Prostate gland (tissue), 2 donors: ENCODE results near the gene ALG13. TPM values are rescaled to one million over a fixed set of nuclear protein-coding genes. Genes with fewer than 3 reads are reported as not detected.
"Not testable (repeated sequence)": the region's sequence is repeated elsewhere in the genome, so short reads cannot be mapped to it uniquely, and the experiment has no call there.

ENCODE experiments used
- DNase-seq: peaks from one replicate; pipeline ENCODE4 v3.0.0-alpha.2; 2019; ENCODE audit warnings: low spot score
- H3K27ac ChIP-seq, 2 donors: fragments of 200-600 bp; sonication (generic); 2 replicates each; pipeline ENCODE4 v1.5.1; 2017 to 2019
- H3K27me3 ChIP-seq: fragments of 200-600 bp; sonication (generic); replicated peaks from 2 replicates; pipeline ENCODE4 v1.5.1; 2019; ENCODE audit not compliant: insufficient read depth
- H3K36me3 ChIP-seq, 2 donors: fragments of 200-600 bp; sonication (generic); 1 replicate in 1 of 2; 2 replicates in 1 of 2; pipeline versions ENCODE4 v1.5.1 to v1.8.1; 2017 to 2019
- H3K4me1 ChIP-seq: fragments of 200-600 bp; sonication (generic); replicated peaks from 2 replicates; pipeline ENCODE4 v1.5.1; 2019
- H3K4me3 ChIP-seq, 2 donors: fragments of 200-600 bp; sonication (generic); 2 replicates each; pipeline ENCODE4 v1.5.1; 2017 to 2019
- H3K9me3 ChIP-seq: fragments of 200-600 bp; sonication (generic); 2 replicates; pipeline ENCODE4 v1.5.1; 2017
- POLR2A ChIP-seq: fragments of 450-650 bp; IDR thresholded peaks from one replicate; pipeline ENCODE4 v1.6.1; 2016; ENCODE audit warnings: antibody characterized with exemption, mild to moderate bottlenecking
- POLR2AphosphoS5 ChIP-seq: sonication (generic); formaldehyde crosslinking; IDR thresholded peaks from one replicate; pipeline ENCODE4 v1.6.1; 2017; ENCODE audit warnings: antibody characterized with exemption
- WGBS: methylation state at CpG from one replicate; pipeline ENCODE4 v1.1.5; 2018; 5-methylcytosine and 5-hydroxymethylcytosine counted together
- intact Hi-C: fragments of 100-400 bp; cut with DNase I; formaldehyde crosslinking; loops from one replicate; pipeline ENCODE4 v1.14.2; 2022
- small RNA-seq, 2 donors: library from RNA; depleted of rRNA; stranded (forward); fragments of <200 nt; gene quantifications; one replicate each; pipeline ENCODE3, GENCODE V24; 2016
- total RNA-seq, 2 donors: library from RNA; depleted of rRNA; stranded (reverse); fragments of >200 nt; gene quantifications; one replicate each; pipeline ENCODE4 v1.1.0, GENCODE V29; 2016
- TF ChIP-seq, protein P1 (sequence below), 4 experiments: fragments of 200-600 bp in 2 of 4; fragments of 450-650 bp in 2 of 4; sonication (generic) in 2 of 4; IDR thresholded peaks; 1 replicate in 3 of 4; 2 replicates in 1 of 4; pipeline ENCODE4 v1.5.1; 2016 to 2019; ENCODE audit warnings: antibody characterized with exemption in 4 of 4, mild to moderate bottlenecking in 2 of 4, moderate library complexity in 2 of 4

Gene ALG13
- total RNA-seq, 2 donors from 2014 or later: 78.6 to 131 TPM

DNA sequence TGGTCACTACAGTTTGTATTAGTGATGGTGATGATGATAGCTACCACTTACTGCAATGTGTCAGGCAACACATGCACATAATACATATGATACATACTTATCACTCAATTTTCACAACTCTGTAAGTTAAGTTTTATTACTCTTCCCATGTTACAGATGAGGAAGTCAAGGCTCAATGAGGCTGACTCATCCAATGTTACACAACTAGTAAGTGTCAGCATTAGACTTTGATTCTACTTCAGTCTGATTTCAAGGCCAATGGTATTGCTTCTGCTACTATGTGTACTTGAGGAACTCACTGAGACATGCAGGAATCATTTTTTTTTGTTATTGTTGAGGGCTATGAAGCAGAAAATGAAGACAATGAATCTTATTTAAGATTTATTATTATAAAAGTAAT, 98.6 kb downstream of the ALG13 start:
- intact Hi-C loops: no loop called here
- Histone ChIP-seq H3K27me3 (no peaks in the 10 kb centered on the region), H3K9me3 (no peaks in the 10 kb centered on the region), H3K27ac (no peak overlapping the region), H3K36me3 (no peaks in the 10 kb centered on the region), H3K4me1 (no peaks in the 10 kb centered on the region), H3K4me3 (no peak overlapping the region)
- TF ChIP-seq POLR2A: no peak
- no peak for TF ChIP-seq POLR2AphosphoS5
- TF ChIP-seq, protein P1, sequence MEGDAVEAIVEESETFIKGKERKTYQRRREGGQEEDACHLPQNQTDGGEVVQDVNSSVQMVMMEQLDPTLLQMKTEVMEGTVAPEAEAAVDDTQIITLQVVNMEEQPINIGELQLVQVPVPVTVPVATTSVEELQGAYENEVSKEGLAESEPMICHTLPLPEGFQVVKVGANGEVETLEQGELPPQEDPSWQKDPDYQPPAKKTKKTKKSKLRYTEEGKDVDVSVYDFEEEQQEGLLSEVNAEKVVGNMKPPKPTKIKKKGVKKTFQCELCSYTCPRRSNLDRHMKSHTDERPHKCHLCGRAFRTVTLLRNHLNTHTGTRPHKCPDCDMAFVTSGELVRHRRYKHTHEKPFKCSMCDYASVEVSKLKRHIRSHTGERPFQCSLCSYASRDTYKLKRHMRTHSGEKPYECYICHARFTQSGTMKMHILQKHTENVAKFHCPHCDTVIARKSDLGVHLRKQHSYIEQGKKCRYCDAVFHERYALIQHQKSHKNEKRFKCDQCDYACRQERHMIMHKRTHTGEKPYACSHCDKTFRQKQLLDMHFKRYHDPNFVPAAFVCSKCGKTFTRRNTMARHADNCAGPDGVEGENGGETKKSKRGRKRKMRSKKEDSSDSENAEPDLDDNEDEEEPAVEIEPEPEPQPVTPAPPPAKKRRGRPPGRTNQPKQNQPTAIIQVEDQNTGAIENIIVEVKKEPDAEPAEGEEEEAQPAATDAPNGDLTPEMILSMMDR (IDR thresholded peaks at IDR 0.05): no peak
- DNase-seq: no peak

DNA sequence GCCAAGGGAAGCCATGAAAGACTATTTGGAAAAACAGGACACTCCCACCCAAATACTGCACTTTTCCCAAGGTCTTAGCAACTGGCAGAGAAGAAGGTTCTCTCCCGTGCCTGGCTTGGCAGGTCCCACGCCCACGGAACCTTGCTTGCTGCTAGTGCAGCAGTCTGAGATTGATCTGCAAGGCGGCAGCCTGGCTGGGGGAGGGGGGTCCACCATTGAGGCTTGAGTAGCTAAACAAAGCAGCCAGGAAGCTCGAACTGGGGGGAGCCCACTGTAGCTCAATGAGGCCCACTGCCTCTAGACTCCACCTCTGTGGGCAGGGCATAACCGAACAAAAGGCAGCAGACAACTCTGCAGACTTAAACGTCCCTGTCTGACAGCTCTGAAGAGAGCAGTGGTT, 103.7 kb downstream of the ALG13 start:
- Histone ChIP-seq H3K27me3 (no peaks in the 10 kb centered on the region), H3K4me1 (no peaks in the 10 kb centered on the region), H3K36me3 (no peaks in the 10 kb centered on the region), H3K4me3 (no peak overlapping the region), H3K9me3 (no peaks in the 10 kb centered on the region), H3K27ac (no peak overlapping the region)
- WGBS: 94% methylated on average over 4 of the region's 7 CpGs
- no peak for TF ChIP-seq POLR2AphosphoS5
- TF ChIP-seq, protein P1 (IDR thresholded peaks at IDR 0.05): no peak
- TF ChIP-seq POLR2A: no peak
- intact Hi-C loops: no loop called here
- DNase-seq: no peak

DNA sequence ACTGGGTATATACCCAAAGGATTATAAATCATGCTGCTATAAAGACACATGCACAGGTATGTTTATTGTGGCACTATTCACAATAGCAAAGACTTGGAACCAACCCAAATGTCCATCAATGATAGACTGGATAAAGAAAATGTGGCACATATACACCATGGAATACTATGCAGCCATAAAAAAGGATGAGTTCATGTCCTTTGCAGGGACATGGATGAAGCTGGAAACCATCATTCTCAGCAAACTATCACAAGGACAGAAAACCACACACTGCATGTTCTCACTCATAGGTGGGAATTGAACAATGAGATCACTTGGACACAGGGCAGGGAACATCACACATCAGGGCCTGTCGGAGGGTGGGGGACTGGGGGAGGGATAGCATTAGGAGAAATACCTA, 109.1 kb downstream of the ALG13 start:
- H3K27ac ChIP-seq, H3K36me3 ChIP-seq, H3K4me1 ChIP-seq, H3K9me3 ChIP-seq, DNase-seq, H3K27me3 ChIP-seq, intact Hi-C loops, H3K4me3 ChIP-seq: not testable (repeated sequence)
- 93% methylated on average over 1 of the region's 1 CpG for WGBS

Small RNAs within 50 kb of the gene (small RNA-seq; reads per million reads assigned to genes)
- gene RNA5SP512: 0 reads per million in 2 donors

Other genes with a start within 250 kb of the ALG13 start
- gene SERTM2, start 169.5 kb upstream of the ALG13 start, total RNA-seq: 10 to 100 TPM in 1 of 2 donors, under 1 TPM in 1; 0.05 to 10.7 TPM
- 100 to 1,000 TPM in 1 of 2 donors, not detected in 1; 107 TPM for gene TRPC5OS, start 195.0 kb downstream of the ALG13 start, total RNA-seq